Central memory CD4-positive, alpha-beta T cell (primary cell): Measurements from ENCODE around the gene ANAPC15.

Experiments used
- DNase-seq: peaks from one replicate; pipeline ENCODE4 v3.0.0; 2022

ANAPC15 gene

DNA sequence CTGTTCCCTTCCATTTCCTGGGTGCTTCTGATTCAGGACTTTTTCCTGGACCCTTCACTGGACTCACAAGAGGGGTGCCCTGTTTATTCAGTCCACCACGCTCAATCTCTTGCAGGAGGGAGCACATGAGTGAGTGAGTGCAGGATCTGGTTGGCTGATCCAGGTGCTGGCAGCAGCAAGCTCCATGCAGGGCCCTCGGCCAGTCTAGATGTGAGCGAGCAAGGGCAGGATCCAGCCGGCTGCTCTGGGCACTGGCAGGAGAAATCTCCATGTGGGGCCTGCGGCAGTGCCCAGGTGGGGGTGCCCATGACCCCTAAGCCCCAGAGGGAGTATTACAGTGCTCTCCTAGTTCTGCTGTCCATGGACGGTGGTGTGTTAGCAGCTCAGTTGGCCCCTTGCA, 11.6 kb upstream of the ANAPC15 start:
- DNase-seq = no peak

DNA sequence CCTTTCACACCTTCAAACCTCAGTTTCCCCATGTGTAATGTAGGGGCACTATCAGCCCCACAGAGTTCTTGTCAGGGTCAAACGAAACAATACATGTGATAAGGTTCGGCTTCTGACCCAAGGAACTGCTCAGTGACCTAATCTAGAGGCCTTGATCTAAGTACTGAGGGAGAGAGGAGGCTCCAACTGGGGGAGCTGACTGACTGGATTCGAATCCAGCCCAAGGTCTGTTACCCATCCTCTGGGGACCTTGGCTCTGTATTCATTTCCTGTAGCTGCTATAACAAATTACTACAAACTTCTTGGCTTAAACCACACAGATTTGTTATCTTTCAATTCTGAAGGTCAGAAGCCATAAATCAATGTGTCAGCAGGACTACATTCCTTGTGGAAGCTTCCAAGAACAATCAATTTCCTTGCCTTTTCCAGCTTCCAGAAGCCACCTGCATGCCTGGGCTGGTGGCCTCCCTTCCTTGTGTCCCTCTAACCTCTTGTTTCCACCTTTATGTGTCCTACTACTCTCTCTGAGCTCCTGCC, 10.7 kb upstream of the ANAPC15 start:
- DNase-seq = no peak

DNA sequence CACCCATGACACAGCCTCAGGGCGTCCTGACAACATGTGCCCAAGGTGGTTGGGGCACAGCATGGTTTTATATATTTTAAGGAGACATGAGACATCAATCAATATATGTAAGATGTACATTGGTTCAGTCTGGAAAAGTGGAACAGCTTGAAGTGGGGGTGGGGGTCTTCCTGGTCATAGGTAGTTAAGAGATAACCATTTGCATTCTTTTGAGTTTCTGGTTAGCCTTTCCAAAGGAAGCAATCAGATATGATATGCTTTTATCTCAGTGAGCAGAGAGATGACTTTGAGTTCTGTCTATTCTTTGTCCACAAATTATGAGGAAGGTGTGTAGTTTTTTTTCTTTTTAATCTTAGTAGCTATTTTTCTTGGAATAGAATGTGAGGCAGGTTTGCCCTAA, 10.1 kb upstream of the ANAPC15 start:
- DNase-seq = no peak

- DNase-seq = no peak
Measured at GRCh38 chr11:72120930-72121329, 8.4 kb upstream of the ANAPC15 start.

DNA sequence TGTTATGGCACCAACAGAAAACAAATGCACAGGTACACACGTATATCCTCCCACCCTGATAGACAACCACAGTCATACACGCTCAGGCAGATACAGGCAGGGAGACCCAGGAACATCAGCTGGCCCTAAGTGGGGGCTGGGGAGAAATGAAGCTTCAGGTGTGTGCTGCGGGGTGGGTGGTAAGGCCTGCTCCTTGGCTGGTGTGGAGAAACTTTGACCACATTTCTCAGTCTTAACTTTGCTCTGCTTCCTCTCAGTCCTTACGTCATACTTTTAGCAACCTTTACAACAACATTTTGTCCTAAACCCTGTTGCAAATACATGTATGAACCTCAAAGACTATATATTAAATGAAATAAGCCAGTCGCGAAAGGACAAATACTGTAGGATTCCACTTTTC, 6.7 kb upstream of the ANAPC15 start:
- DNase-seq = no peak

GRCh38 chr11:72116019-72116755, 3.7 kb upstream of the ANAPC15 start:
- no peak for DNase-seq

DNA sequence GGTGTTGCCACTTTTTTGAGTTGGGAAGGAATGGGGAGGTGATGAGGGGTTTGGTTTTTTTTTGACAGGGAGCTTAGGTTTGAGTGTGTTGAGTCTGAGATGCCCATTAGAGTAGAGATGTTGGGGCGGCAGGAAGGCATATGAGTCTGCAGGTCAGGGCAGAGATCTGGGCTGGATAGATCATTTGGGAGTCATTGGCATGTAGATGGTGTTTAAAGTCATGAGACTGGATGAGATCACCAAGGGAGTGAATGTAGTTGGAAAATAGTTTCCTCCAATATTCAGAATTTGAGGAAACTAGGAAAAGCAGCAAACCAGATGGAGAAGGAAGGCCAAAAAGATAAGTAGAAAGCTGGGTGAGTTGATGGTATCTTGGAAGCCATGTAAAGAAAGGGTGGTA, 2.1 kb upstream of the ANAPC15 start:
- DNase-seq = no peak

- DNase-seq = no peak
Measured at GRCh38 chr11:72112978-72113808, 698 bp upstream of the ANAPC15 start.

- no peak for DNase-seq
Measured at GRCh38 chr11:72111300-72112142, 974 bp downstream of the ANAPC15 start.

GRCh38 chr11:72105888-72106287, 6.6 kb downstream of the ANAPC15 start, which contains the start of gene TOMT:
Gene TOMT, plus strand, starts transcription at chr11:72105924. Its CDS starts 28 bp downstream, at chr11:72105952.
- no peak for DNase-seq

GRCh38 chr11:72103754-72104167, 8.7 kb downstream of the ANAPC15 start:
- DNase-seq = no peak

- peak; percentile 96 for DNase-seq
Measured at GRCh38 chr11:72102946-72103753, 9.3 kb downstream of the ANAPC15 start, which contains the start of gene LAMTOR1. Gene LAMTOR1, minus strand, starts transcription at chr11:72103297. Its CDS starts 73 bp downstream, at chr11:72103224.

DNA sequence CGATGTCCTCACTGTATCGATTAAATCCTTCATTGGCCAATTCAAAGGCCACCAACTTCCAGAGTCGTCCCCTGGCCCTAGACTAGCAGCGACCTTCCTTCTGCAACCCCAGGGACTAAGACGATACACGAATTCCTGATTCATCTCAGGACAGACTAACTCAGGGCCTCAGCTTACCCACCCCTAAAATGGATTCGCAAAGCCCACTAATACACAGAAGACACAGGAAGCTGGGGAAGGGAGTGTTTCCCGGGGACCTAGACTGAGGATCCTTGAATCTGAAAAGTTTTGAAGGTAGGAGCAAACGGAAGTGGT, 9.9 kb downstream of the ANAPC15 start:
- DNase-seq = no peak

- no peak for DNase-seq
Measured at GRCh38 chr11:72102162-72102561, 10.3 kb downstream of the ANAPC15 start.

DNA sequence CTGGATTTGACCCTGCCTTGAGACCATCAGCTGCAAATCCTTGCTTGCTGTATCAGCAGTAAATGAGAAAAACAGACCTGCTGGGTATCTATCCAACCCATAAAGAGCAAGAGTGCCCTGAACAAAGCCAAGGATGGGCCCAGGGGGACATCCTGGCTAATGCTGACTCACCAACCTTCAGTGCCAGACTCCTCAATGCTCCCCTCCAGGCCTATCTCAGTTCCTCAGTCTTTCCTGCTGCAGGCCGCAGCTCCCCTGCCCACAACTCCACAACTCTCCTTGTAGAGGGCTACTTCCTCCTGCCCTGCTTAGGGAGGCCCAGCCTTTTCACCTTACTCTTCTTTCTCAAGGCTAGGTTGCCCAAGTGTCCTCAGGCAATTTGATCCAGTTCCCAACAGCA, 12.0 kb downstream of the ANAPC15 start:
- no peak for DNase-seq

DNA sequence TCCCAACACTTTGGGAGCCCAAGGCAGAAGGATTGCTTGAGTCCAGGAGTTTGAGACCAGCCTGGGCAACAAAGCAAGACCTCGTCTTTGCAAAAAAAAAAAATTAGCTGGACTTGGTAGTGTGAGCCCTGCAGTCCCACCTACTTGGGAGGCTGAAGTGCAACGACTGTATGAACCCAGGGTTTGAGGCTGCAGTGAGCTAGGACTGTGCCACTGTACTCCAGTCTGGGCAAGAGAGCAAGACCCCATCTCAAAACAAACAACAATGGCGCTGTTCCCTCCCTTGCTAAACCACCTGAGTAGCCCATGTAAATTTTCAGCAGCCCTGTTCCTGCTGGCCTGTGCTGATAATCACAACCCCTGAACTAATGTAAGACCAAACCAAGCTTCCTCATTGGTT, 12.5 kb downstream of the ANAPC15 start:
- DNase-seq = no peak

DNA sequence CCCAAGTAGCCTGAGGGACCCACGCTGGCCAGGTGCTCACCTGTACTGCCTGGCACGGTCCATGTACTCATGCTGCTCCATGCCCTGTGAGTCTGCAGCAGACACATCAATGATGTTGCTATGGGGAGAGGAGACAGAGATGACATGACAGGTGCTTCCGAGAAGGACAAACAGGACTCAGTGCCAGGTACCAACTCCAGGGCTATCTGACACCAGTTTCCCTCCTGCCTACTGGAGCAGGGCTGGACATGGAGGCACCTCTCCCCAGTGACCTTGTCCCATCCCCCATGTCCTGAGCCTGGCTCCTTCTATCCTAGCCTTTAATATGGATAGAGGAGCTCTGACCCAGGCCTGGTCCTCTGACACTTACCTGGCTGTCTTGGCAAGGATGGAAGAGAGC, 13.8 kb downstream of the ANAPC15 start:
- DNase-seq = no peak

DNA sequence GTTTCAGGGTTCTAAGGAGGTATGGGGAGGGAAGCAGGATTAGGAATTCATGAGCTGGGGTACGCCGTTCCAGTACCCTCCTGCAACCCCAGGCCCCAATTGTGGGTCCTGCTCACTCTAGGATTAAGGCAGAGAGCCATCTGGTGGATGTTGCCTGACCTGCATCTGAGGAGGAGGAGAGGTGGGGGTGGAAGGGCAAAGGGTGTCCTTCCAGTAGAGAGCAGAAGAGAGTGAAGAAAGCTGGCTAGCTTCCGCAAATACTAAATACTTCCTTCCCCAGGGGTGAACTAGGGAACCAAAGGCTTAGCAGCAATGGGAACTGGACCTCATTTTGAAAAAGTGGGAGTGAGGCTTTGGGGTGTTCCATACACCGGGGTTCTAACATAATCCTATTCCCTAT, 21.2 kb downstream of the ANAPC15 start:
- DNase-seq = peak; percentile 53

DNA sequence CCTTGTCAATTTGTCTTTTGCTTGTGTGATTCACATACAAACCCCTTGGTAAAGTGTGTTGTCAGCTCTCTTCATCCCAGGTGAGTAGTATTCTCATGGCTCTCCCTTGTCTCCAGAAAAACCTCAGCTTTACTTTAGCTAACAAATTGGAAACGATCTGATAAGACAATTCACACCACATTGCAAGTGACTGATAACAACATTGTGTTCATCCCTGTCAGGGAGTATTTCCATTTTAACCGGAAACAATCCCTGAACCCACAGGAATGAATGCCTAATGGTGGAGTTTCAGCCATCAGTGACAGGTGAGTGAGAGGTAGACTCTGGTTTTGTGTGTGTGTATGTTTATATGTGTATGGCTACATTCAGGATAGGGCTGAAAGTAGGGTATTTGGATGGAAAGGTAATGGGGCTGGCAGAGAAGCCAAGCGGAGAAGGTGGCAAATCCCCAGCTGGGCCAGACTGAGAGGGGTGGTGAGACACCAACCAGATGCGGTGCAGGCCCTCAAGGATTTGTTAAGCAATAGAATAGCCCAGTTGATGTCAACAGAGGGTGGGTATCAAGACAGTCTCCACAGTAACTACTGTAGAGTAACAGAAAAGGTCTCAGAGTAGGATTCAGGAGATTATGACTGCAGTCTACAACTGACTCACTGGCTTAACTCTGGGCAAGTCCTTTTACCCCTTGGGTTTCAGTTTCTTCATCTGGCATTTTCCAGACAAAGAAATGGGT, 24.3 kb downstream of the ANAPC15 start:
- no peak for DNase-seq

GRCh38 chr11:72085621-72086351, 26.7 kb downstream of the ANAPC15 start:
- no peak for DNase-seq

DNA sequence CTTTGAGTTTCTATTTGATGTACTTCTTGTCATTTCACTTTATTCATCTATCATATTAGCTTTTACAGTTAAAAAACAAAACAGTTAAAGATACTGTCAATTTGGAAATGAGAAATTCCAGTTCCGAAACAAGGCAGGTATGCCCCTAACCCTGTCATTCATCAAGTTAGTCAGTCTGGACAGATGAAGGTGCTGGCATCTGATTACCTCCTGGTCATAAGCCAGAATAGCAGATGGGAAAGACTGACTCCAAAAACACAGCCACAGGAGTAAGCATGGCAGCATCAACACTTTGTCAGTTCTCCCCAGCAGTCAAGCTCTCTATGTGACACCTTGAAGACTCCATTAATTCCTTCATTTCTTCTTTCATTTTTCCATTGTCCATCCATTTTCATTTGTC, 27.5 kb downstream of the ANAPC15 start:
- DNase-seq = no peak
